ENCODE data around the gene SMIM9. TPM values are rescaled to one million over a fixed set of nuclear protein-coding genes. Genes with fewer than 3 reads are reported as not detected.
A peak's percentile ranks its signal among the peaks of the same experiment; 100 is the strongest.

Gene SMIM9
- polyA plus RNA-seq, 1 of the 3 experiments (the other 2 are of a cell fraction) = not detected

GRCh38 chrX:154840856-154841255 lies 6.4 kb upstream of the SMIM9 start (continued):
- TF ChIP-seq, protein P1, sequence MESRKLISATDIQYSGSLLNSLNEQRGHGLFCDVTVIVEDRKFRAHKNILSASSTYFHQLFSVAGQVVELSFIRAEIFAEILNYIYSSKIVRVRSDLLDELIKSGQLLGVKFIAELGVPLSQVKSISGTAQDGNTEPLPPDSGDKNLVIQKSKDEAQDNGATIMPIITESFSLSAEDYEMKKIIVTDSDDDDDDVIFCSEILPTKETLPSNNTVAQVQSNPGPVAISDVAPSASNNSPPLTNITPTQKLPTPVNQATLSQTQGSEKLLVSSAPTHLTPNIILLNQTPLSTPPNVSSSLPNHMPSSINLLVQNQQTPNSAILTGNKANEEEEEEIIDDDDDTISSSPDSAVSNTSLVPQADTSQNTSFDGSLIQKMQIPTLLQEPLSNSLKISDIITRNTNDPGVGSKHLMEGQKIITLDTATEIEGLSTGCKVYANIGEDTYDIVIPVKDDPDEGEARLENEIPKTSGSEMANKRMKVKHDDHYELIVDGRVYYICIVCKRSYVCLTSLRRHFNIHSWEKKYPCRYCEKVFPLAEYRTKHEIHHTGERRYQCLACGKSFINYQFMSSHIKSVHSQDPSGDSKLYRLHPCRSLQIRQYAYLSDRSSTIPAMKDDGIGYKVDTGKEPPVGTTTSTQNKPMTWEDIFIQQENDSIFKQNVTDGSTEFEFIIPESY (IDR thresholded peaks at IDR 0.05; ENCODE audit: borderline replicate concordance, low read depth) = no peak
- TF ChIP-seq USF1 (IDR thresholded peaks at IDR 0.05; ENCODE audit: borderline replicate concordance, low read depth) (no peak), TAF1 (IDR thresholded peaks at IDR 0.05; ENCODE audit: borderline replicate concordance, low read depth, low read length) (no peak), MXI1 (IDR thresholded peaks at IDR 0.05; ENCODE audit: low read depth, low read length) (no peak), NFIC (IDR thresholded peaks at IDR 0.05; ENCODE audit: borderline replicate concordance) (no peak), SIN3A (IDR thresholded peaks at IDR 0.05; ENCODE audit: borderline replicate concordance, low read depth, low read length) (no peak)
- TF ChIP-seq, protein P2, sequence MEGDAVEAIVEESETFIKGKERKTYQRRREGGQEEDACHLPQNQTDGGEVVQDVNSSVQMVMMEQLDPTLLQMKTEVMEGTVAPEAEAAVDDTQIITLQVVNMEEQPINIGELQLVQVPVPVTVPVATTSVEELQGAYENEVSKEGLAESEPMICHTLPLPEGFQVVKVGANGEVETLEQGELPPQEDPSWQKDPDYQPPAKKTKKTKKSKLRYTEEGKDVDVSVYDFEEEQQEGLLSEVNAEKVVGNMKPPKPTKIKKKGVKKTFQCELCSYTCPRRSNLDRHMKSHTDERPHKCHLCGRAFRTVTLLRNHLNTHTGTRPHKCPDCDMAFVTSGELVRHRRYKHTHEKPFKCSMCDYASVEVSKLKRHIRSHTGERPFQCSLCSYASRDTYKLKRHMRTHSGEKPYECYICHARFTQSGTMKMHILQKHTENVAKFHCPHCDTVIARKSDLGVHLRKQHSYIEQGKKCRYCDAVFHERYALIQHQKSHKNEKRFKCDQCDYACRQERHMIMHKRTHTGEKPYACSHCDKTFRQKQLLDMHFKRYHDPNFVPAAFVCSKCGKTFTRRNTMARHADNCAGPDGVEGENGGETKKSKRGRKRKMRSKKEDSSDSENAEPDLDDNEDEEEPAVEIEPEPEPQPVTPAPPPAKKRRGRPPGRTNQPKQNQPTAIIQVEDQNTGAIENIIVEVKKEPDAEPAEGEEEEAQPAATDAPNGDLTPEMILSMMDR (IDR thresholded peaks at IDR 0.05) = peak; percentile 65

- Histone ChIP-seq H3K9me2 (no peaks in the 10 kb centered on the region), H2AFZ (ENCODE audit: low read depth) (no peak overlapping the region), H3K9ac (no peak overlapping the region), H3F3A (replicated peaks; ENCODE audit: insufficient read depth) (no peaks in the 10 kb centered on the region), H3K36me3 (replicated peaks in 1 of 2; ENCODE audit: control insufficient read depth in 1 of 2, insufficient read depth in 2 of 2, low read length in 1 of 2) (no peaks in the 10 kb centered on the region), H3K27ac (ENCODE audit: low read depth in 2 of 2, low read length in 1 of 2) (no peak overlapping the region), H3K27me3 (ENCODE audit: insufficient read depth) (no peaks in the 10 kb centered on the region), H3K4me1 (ENCODE audit: control insufficient read depth in 1 of 2, insufficient read depth in 2 of 2, low read depth in 1 of 2, low read length in 1 of 2) (no peaks in the 10 kb centered on the region), H3K4me3 (ENCODE audit: low read depth in 2 of 2, low read length in 1 of 2) (no peak overlapping the region), H3K4me2 (no peak overlapping the region), H3K9me3 (no peaks in the 10 kb centered on the region), H3K79me2 (ENCODE audit: insufficient read depth) (no peaks in the 10 kb centered on the region), H4K20me1 (ENCODE audit: insufficient read depth) (no peaks in the 10 kb centered on the region)
- CTCF ChIA-PET = no interaction called here
- DNase-seq = no peak
- 8% methylated on average over 1 of the region's 1 CpG for WGBS (ENCODE audit: low lambda C conversion rate)
- no peak for TF ChIP-seq MEF2A (IDR thresholded peaks at IDR 0.05; ENCODE audit: borderline replicate concordance, low read depth)
- TF ChIP-seq MAX (IDR thresholded peaks at IDR 0.05; ENCODE audit: low read depth) = no peak
- no peak for TF ChIP-seq TCF12 (IDR thresholded peaks at IDR 0.05)
- TF ChIP-seq, protein P3, sequence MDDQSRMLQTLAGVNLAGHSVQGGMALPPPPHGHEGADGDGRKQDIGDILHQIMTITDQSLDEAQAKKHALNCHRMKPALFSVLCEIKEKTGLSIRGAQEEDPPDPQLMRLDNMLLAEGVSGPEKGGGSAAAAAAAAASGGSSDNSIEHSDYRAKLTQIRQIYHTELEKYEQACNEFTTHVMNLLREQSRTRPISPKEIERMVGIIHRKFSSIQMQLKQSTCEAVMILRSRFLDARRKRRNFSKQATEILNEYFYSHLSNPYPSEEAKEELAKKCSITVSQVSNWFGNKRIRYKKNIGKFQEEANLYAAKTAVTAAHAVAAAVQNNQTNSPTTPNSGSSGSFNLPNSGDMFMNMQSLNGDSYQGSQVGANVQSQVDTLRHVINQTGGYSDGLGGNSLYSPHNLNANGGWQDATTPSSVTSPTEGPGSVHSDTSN (IDR thresholded peaks at IDR 0.05) = no peak
- no peak for TF ChIP-seq EZH2phosphoT487 (IDR thresholded peaks at IDR 0.05; ENCODE audit: borderline replicate concordance, low read depth)
- TF ChIP-seq FOXJ3 (CRISPR knock-in tag; IDR thresholded peaks at IDR 0.05) = no peak
- no peak for TF ChIP-seq CHD2 (IDR thresholded peaks at IDR 0.05; ENCODE audit: low read length, partially characterized antibody)
- no peak for TF ChIP-seq RFX5 (IDR thresholded peaks at IDR 0.05; ENCODE audit: low read length)
- no peak for TF ChIP-seq FOXM1 (IDR thresholded peaks at IDR 0.05; ENCODE audit: low read depth)
- TF ChIP-seq USF1 (IDR thresholded peaks at IDR 0.05; ENCODE audit: borderline replicate concordance, low read depth) = no peak
- no peak for TF ChIP-seq RAD21 (IDR thresholded peaks at IDR 0.05; ENCODE audit: low read length)
- TF ChIP-seq MXI1 (IDR thresholded peaks at IDR 0.05; ENCODE audit: low read depth, low read length) = no peak
- no peak for TF ChIP-seq FOSL2 (IDR thresholded peaks at IDR 0.05; ENCODE audit: borderline replicate concordance, low read depth)
- POLR2A ChIA-PET = no interaction called here
Measured at GRCh38 chrX:154836163-154836562, 1.7 kb upstream of the SMIM9 start.

All from SK-N-SH (cell line).